Keratinocyte (primary cell): ENCODE results near the gene DGKH. TPM values are rescaled to one million over a fixed set of nuclear protein-coding genes. Genes with fewer than 3 reads are reported as not detected.

Source experiments
- DNase-seq: peaks from one replicate; pipeline ENCODE4 v3.0.0-alpha.2; 2011; ENCODE audit warnings: low read depth, missing footprints, low spot score
- FAIRE-seq: peaks from 2 replicates; lab custom pipeline; 2011; peaks lifted over from hg19 to GRCh38; lab: Jason Lieb, UNC
- H2AFZ ChIP-seq: 2 replicates; pipeline ENCODE4 v1.6.0; 2012; ENCODE audit warnings: low read length, control low read depth, inconsistent platforms; ENCODE audit not compliant: control insufficient read depth
- H3K27ac ChIP-seq: 2 replicates; pipeline ENCODE4 v1.5.1; 2011; ENCODE audit warnings: low read length; ENCODE audit not compliant: control insufficient read depth, insufficient read depth
- H3K27me3 ChIP-seq: 3 replicates; pipeline ENCODE4 v1.6.0; 2011; ENCODE audit warnings: low read length; ENCODE audit not compliant: control insufficient read depth, insufficient read depth; ENCODE audit errors: extremely low read depth
- H3K36me3 ChIP-seq, 2 experiments: 2 replicates in 1 of 2; 3 replicates in 1 of 2; pipeline ENCODE4 v1.5.1; 2011; ENCODE audit warnings: low read length in 2 of 2, mild to moderate bottlenecking in 1 of 2; ENCODE audit not compliant: control insufficient read depth in 2 of 2, insufficient read depth in 2 of 2; ENCODE audit errors: extremely low read depth in 1 of 2
- H3K4me1 ChIP-seq: 3 replicates; pipeline ENCODE4 v1.5.1; 2011; ENCODE audit warnings: low read length; ENCODE audit not compliant: control insufficient read depth, insufficient read depth; ENCODE audit errors: extremely low read depth
- H3K4me2 ChIP-seq: 3 replicates; pipeline ENCODE4 v1.6.0; 2011; ENCODE audit warnings: low read depth, low read length; ENCODE audit not compliant: control insufficient read depth, insufficient read depth; ENCODE audit errors: extremely low read depth
- H3K4me3 ChIP-seq, 3 experiments: fragments of 200-600 bp in 1 of 3; sonication (generic) in 1 of 3; 2 replicates in 2 of 3; 3 replicates in 1 of 3; pipeline ENCODE4 v1.5.1; 2011 to 2016; ENCODE audit warnings: low read length in 3 of 3, mild to moderate bottlenecking in 3 of 3, control low read depth in 2 of 3, inconsistent platforms in 1 of 3, low read depth in 1 of 3, mixed read lengths in 1 of 3, mixed run types in 1 of 3, moderate library complexity in 1 of 3; ENCODE audit not compliant: control insufficient read depth in 2 of 3, insufficient read depth in 2 of 3; ENCODE audit errors: extremely low read depth in 1 of 3
- H3K79me2 ChIP-seq: 2 replicates; pipeline ENCODE4 v1.6.0; 2012; ENCODE audit warnings: low read length; ENCODE audit not compliant: control insufficient read depth, insufficient read depth
- H3K9ac ChIP-seq: 3 replicates; pipeline ENCODE4 v1.6.0; 2011; ENCODE audit warnings: low read length; ENCODE audit not compliant: control insufficient read depth, insufficient read depth; ENCODE audit errors: extremely low read depth
- H3K9me1 ChIP-seq: 3 replicates; pipeline ENCODE4 v1.6.0; 2011; ENCODE audit warnings: low read length; ENCODE audit not compliant: control insufficient read depth, insufficient read depth; ENCODE audit errors: extremely low read depth
- H3K9me3 ChIP-seq: 2 replicates; pipeline ENCODE4 v1.5.1; 2012; ENCODE audit warnings: low read depth, low read length; ENCODE audit not compliant: control insufficient read depth
- H4K20me1 ChIP-seq: 3 replicates; pipeline ENCODE4 v1.6.0; 2011; ENCODE audit warnings: low read length; ENCODE audit not compliant: control insufficient read depth, insufficient read depth; ENCODE audit errors: extremely low read depth
- CTCF ChIP-seq, 3 experiments: IDR thresholded peaks in 1 of 3; conservative IDR thresholded peaks in 1 of 3; optimal IDR thresholded peaks in 1 of 3; 2 replicates in 2 of 3; 3 replicates in 1 of 3; pipeline versions ENCODE3 to v1.5.1; 2011; ENCODE audit warnings: low read length in 3 of 3, mild to moderate bottlenecking in 3 of 3, moderate library complexity in 2 of 3, control low read depth in 1 of 3, inconsistent platforms in 1 of 3; ENCODE audit not compliant: insufficient read depth in 2 of 3; ENCODE audit errors: extremely low read depth in 1 of 3
- EZH2 ChIP-seq: IDR thresholded peaks from one replicate; pipeline ENCODE4 v1.6.1; 2012; ENCODE audit warnings: inconsistent platforms, mild to moderate bottlenecking, low read length, moderate library complexity
- dilution Hi-C: fragments of 300-500 bp; cut with MboI; formaldehyde crosslinking; loops from one replicate; pipeline ENCODE4 v1.7.0; 2020; ENCODE audit warnings: low sequenced_read_pairs; ENCODE audit not compliant: extremely low pct_ligation_motif_present
- polyA plus RNA-seq, 5 experiments: library from polyadenylated mRNA; depleted of rRNA in 3 of 5; stranded (reverse) in 3 of 5; stranded (forward) in 1 of 5; unstranded in 1 of 5; fragments of >200 nt; gene quantifications; 1 replicate in 1 of 5; 2 replicates in 3 of 5; 3 replicates in 1 of 5; pipeline versions ENCODE4 v1.2.1 to v1.2.3, GENCODE V29; 2011 to 2012; ENCODE audit warnings: missing spikeins in 2 of 5, low read depth in 1 of 5, low replicate concordance in 1 of 5

The DGKH gene
- polyA plus RNA-seq, 1 donor (not counting 4 experiments of a cell fraction or from before 2014, with no cell fraction given), result 12.8 TPM

- FAIRE-seq (no peak), DNase-seq (no peak)
- Histone ChIP-seq H3K4me3 (no peak overlapping the region), H3K9ac (no peak overlapping the region), H3K4me2 (no peak overlapping the region), H2AFZ (no peak overlapping the region), H3K9me3 (no peaks in the 10 kb centered on the region), H3K4me1 (no peaks in the 10 kb centered on the region), H3K9me1 (no peaks in the 10 kb centered on the region), H3K36me3 (peaks cover 19 to 26% of the 10 kb centered on the region in 2 experiments), H4K20me1 (no peaks in the 10 kb centered on the region), H3K79me2 (no peaks in the 10 kb centered on the region), H3K27ac (no peak overlapping the region), H3K27me3 (no peaks in the 10 kb centered on the region)
- dilution Hi-C loops, result no loop called here
- no peak for TF ChIP-seq CTCF (optimal IDR thresholded peaks at IDR 0.05 in 1 of 3, IDR thresholded peaks at IDR 0.05 in 1 of 3, conservative IDR thresholded peaks at IDR 0.05 in 1 of 3; ENCODE audit: extremely low read depth in 1 of 3, insufficient read depth in 2 of 3, low read length in 3 of 3)
- TF ChIP-seq EZH2, result no peak
Measured at GRCh38 chr13:42177189-42177588, 128.7 kb downstream of the DGKH start.

GRCh38 chr13:42181381-42181953 is 133.0 kb downstream of the DGKH start:
- TF ChIP-seq EZH2, result no peak
- no peak for TF ChIP-seq CTCF (optimal IDR thresholded peaks at IDR 0.05 in 1 of 3, IDR thresholded peaks at IDR 0.05 in 1 of 3, conservative IDR thresholded peaks at IDR 0.05 in 1 of 3; ENCODE audit: extremely low read depth in 1 of 3, insufficient read depth in 2 of 3, low read length in 3 of 3)
- H4K20me1 ChIP-seq, result no peaks in the 10 kb centered on the region
- H3K27ac ChIP-seq, result no peak overlapping the region
- H3K9ac ChIP-seq, result no peak overlapping the region
- dilution Hi-C loops, result no loop called here
- H3K27me3 ChIP-seq, result no peaks in the 10 kb centered on the region
- H3K36me3 ChIP-seq, result peaks cover 13 to 15% of the 10 kb centered on the region in 2 experiments
- no peak for FAIRE-seq
- H3K79me2 ChIP-seq, result no peaks in the 10 kb centered on the region
- H3K9me3 ChIP-seq, result no peaks in the 10 kb centered on the region
- no peak overlapping the region for H3K4me2 ChIP-seq
- no peak overlapping the region for H3K4me3 ChIP-seq
- no peak for DNase-seq
- H2AFZ ChIP-seq, result no peak overlapping the region
- no peaks in the 10 kb centered on the region for H3K4me1 ChIP-seq
- no peaks in the 10 kb centered on the region for H3K9me1 ChIP-seq
